ENCODE measurements around the gene LBHD2.
A peak's percentile ranks its signal among the peaks of the same experiment; 100 is the strongest.

LBHD2 gene

DNA sequence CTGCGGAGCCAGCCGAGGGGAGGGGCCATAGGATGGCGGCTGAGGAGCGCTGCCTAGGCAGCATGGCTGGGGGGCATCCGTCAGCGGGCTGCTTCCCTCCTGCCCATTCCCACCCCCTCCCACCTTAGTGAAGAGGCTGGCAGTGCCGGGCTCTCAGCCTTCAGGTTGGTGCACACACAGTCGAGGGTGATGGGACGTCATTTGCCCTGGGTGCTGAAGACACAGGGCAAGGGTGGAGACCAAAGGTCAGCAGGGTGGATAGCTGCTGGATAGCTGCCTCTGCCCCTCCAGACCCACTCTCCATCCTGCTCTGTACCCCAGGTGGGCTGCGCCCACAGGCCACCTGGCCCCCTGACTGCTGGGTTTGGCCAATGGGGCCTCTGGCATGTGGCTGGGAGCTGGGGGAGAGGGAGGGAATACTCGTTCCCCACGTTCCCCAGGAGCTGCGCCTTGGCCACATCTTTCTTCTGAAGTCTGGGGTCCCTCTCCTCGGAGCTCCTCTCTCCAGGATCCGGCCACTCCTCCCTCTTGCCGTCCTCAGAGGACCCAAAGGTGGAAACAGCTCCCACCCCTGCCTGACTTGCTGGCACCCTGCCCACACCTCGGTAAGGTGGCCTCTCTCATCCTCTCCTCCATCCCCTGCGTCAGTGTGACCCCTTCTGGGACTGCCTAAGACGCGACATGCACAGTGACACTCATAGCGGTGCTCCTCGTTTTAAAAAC is 15.5 kb upstream of the LBHD2 start:
- no peak for DNase-seq (ENCODE audit: low read depth)

DNA sequence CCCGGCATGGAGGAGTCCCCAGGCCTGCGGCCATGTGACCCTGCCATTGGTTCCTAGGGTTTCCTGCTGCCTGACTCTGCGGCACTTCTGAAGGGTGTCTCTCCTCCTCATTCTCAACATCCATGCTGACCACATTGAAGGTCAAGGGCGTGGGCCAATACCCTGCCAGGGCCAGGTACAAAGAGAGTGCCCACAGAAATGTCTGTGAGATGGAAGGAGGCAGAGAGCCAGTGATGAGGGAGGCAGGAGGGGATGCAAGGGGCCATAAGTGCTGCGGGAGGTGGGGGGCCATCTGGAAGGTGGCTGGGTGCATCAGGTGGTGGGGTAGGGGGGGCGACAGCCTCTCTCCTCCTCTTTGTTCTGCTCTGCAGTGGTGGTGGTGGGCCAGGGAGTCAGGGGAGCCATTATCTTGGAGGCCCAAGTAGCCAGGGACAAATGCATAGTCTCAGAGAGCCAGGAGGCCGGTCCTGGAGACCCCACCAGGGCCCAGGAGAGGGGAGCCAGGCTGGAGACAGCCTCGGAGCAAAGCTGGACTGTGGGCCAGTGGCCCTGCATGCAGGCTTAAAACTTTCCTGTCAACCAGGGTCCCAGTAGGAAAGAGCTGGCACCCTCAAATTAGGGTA is 13.6 kb upstream of the LBHD2 start:
- DNase-seq (ENCODE audit: low read depth) = no peak

DNA sequence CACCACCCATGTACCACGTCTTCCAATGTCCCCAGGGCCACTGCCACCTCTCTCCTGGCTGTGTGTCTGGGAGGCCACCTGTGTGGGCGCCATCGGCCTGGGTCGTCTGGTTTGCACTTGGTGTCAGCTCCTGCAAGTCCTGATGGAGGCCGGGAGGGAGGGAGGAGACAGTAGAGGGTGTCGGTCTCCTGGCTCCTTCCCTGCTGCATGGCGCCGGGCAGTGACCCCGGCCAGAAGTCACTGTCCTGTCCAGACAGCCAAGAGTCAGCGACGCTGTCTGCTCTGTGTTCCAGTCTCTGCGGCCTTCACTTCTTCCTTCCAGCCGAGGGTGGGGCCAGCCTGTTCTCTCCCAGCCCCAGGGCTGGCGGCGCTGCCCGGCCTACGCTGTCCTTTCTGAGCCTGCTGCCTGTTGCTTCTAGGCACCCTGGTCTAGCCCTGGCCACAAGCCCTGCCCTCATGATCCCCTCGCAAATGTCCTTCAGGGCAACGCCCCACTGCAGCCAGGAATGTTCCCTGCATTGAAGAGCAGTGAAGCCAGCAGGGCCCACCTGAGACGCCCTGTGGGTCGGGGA is 13.0 kb upstream of the LBHD2 start:
- DNase-seq (ENCODE audit: low read depth) = no peak

DNA sequence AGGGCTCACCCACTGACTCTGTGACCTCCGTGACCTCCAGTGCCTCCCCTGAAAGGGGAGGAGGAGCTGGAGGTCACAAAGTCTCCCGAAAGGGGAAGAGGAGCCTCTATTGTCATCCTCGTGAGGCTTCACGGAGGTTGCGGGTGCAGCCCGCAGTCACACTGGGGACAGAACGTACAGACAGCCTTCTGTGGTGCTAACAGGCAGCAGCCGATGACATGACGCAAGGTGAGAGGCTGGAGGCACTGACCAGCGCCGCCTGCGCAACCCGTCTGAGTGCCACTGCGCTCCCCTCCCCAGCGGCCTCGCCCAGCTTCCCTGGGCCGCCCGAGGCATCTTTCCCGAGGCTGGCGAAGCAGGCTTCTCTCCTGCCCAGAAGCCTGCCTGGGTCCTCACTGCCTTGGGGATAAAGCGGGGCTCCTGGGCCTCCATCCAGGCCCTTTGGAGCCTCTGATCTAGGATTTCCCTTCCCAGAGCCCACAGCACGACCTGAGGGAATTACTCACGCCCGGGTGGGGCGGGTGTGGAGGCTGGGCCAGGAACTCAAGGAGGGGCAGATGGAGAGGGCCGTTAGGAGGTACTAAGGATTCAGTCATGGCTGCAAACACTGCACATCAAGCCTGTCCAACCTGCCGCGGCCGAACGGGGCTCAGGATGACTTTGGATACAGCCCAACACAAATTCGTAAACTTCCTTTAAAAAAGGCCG is 12.3 kb upstream of the LBHD2 start:
- no peak for DNase-seq (ENCODE audit: low read depth)

DNA sequence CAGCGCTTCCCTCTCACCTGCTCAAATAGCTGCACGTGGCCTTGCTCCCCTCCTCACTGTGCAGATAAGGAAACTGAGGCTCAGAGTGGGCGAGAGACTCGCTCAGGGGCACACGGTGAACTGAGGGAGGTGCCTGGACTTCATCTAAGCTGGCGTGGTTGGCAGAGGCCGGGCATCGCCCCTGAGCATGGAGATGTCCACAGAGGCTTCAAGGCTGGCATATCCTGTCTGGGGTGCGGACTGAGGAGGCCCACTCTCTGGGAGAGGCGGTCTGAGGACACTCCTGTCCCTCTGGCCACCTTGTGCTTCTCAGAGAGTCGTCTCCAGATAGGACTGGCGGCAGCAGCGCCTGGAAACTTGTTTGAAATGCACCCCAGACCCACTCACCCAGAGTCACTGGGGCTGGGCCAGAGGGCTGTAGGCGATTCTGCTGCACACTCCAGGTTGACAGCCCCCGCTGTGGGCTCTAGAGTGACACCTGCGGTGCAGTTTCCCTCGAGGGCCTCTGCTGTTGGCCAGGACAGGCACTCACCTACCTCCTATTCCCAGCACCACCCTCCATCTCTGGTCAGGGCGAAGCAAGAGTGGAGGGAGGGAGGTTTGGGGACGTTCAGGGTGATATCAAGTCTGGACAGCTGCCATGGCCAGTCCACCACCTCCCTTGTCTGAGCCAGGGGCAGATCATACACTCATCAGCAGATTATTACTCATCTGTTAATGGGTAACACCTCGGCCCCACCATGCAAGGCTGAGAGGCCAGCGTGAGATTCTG is 11.2 kb upstream of the LBHD2 start:
- no peak for DNase-seq (ENCODE audit: low read depth)

DNA sequence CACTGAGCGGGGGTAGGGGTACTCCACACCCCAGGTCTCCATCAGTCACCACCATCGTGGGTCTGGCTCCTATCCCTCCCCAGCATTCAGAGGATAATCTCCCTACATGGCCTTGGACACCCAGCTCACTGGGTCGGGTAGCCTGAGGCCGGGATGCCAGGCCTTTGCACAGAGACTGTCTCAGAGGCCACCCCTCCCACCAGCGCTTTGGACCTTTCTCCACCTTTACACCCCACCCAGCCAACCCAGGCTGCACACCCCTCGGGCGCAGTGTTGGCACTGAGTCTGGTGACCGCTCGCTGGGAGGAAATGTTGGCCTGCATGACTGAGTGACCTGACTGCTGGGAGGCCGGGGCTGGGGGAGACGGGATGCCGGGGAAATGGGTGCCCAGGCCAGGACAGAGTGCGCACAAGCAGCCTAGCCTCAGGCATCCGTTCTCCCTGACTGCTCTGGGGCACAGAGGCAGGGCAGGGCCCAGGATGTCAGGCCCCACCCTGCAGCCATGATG is 10.6 kb upstream of the LBHD2 start:
- no peak for DNase-seq (ENCODE audit: low read depth)

DNA sequence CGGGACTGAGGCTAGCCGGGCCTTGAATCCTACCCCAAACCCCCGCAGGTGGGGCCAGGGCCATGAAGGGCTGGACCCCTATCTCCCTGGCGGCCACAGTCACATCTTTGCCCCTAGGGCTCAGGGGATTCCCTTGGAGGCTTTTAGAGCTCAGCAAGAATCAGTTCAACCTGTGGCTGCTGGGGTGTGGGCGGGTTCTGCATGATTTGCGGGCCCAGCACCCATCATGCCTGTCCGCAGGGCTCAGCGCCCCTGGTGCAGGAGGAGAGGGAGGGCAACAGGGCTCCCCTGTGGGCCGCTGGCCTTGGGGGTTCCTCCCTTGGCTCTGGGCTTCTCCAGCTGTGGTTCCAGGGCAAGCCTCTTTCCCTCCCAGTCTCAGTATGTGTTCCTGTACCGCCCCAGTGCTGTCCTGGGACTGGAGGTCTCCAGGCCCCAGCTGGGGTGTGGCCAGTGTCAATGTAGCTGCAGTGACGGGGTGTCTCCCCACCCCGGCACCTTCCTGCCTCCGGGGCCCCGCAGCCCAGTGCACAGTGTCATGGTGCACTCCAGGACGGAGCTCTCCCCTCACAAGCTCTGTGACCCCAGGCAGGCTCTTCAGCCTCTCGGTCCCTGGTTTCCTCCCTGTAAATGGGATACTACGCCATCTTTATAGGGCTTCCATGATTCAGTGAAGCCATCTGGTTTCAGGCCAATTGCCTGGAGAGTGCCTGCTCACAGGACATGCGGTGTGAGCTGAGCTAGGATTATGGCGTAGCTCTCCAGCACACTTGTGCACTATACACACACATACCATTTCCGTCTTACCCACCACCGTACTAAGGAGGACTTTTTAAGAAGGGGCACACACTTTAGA is 9.9 kb upstream of the LBHD2 start:
- DNase-seq (ENCODE audit: low read depth) = no peak

DNA sequence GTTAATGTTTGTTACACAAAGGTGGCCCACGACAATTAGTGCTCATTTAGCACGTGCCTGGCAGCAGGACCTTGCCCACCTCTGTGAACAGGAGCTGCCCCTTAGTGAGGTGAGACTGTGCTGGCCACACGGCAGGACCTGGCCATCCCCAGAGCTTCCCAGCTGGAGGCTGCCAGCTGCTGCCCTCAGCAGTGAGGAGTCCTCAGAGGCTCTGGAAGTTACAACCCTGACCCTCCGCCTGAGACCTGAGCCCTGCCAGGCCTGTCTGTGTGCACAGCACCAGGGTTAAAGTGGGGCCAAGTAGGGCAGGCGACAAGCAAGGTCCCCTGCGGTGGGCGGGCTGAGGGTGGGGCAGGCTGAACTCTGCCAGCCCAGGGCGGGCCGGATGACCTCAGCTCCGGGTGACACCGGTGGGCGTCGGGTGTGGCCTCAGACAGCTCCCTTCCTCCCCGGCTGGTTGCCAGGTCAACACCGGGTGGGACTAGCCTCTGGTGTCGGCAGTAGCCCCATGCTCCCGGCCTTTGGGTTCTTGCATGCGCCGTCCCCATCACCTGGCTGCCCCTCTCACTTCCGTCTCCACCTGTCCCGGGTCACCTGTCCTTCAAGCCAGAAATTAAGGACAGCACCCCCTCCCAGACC is 9.2 kb upstream of the LBHD2 start:
- DNase-seq (ENCODE audit: low read depth) = no peak

DNA sequence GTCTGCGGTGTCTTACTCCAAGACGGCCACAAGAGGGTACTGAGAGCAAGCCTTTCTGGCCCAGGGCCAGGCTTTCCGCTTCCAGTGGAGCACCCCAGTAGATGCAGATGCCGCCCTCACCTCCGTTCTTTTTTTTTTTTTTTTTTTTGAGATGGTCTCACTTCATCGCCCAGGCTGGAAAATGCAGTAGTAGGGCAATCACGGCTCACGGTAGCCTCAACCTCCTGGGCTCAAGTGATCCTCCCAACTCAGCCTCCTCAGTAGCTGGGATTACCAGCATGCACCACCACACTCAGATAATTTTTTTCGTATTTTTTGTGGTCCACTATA is 5.6 kb upstream of the LBHD2 start:
- peak; percentile 40 for DNase-seq (ENCODE audit: low read depth)

DNA sequence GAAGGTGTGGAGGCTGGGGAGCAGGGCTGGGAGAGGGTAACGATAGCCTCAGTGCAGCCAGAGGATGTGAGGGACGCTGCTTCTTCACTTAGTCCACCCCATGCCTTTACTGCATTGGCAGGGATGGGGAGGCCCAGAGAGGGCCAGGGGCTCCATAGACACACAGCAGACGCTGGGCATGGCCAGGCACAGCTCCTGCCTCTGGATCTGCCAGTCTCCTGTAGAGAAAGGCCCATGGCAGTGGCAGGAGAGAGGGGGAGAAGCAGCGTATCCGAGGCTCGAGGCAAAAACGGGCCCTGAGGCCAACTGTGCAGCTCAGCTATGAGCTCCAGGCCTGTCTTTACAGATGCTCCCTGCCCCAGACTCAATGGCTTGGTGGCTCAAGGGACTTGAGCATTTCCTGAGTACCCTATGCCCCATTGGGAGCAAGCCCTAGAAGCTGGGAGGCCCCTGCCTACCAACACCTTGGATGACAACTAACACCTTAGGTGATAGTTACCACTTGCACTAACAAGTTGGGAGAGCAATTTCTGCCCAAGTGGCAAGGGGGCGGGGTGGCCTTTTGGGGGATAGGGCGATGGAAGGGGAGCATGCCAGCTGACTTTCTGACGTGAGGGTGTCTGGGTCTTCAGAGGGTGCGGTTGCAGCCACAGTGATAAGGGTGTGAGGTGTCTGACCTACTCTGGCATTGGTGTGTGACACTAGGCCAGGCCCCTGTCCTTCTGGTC is 5.0 kb upstream of the LBHD2 start:
- DNase-seq (ENCODE audit: low read depth) = no peak

DNA sequence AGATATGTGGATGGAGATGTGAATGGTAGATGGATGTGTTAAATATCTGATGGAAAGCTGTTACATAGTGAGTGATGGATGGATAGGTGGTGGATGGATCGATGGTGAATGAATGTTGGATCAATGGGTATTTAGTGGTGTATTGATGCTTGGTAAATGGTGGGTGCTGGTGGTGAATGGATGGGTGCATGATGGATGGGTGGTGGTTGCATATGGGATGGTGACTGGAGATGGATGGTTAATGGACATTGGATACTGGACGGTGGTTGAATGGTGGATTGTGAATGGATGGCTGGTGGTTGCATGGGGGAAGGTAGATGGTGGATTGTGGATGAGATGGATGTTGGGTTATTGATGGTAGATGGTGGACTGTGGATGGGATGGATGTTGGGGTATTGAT is 2.1 kb upstream of the LBHD2 start:
- no peak for DNase-seq (ENCODE audit: low read depth)

DNA sequence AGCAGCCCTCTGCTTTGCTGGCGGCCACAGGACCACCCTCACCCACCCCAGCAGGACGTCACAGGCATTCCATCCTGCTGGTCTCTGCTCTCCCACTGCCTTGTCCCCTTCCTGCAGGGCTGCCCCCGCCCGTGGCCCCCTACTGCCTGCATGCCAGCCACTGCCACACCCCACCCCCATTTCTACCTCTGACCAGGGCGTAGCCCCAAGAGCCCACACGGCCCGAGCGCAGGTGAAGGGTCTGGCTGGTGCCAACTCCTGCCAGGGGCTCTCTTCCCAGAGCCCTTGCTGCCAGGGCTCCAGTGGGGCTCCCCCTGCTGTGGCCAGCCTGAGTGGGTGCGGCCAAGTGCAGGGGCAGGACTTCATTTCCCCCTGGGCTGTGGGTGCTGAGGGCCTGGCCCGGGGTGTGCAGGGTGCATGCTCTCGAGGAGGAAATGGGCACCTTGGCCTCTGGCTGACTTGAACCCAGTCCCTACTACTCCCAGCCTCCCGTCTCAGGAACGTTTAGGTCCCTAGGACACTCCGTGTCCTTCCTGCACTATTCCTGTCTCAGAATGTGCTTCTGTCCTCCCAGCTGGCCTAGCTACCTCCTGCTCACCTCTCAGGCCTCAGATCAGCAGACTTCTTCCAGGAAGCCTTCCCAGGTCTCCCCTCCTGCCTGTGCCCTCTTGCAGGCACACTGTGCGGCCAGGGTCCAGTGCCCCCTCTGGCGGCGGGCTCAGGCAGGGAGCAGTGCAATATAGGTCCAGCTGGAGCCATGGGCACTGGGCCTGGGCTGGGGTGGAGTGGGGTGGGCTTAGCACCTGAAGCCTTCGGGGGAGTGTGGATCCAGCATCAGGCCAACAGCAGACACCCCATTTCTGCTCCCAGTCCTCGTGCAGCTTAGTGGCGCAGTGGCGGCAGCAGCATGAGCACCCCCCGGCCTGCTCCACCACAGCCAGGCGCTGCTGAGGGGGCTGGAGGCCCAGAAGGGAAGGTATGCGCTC is 1.4 kb downstream of the LBHD2 start:
- no peak for DNase-seq (ENCODE audit: low read depth)

DNA sequence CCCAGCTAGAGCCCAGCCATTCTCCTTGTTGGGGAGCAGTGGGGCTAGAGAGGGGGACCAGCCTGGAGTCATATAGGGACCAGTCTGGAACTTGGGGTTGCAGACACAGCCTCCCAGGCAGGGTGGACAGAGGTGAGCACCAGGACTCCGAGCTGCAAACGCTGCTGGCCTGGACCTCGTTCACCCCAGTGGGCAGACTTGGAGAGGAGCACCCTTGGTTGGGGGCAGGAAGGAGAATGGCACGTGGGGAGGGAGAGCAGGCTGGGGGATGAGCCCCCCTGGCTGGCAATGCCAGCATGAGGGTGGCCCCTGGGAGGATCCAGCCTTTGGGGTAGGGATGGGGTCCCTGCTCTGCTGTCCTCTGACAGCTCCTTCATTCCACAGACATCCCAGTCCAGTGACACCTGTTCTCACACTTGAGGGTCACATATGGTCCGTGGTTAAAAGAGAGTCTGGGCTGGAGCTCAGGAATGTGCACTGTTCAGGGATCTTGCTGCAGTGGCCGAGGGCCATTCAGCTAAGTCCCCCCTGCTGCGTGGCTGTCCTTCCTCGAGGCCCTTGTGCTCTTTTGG is 2.8 kb downstream of the LBHD2 start:
- DNase-seq (ENCODE audit: low read depth) = no peak

DNA sequence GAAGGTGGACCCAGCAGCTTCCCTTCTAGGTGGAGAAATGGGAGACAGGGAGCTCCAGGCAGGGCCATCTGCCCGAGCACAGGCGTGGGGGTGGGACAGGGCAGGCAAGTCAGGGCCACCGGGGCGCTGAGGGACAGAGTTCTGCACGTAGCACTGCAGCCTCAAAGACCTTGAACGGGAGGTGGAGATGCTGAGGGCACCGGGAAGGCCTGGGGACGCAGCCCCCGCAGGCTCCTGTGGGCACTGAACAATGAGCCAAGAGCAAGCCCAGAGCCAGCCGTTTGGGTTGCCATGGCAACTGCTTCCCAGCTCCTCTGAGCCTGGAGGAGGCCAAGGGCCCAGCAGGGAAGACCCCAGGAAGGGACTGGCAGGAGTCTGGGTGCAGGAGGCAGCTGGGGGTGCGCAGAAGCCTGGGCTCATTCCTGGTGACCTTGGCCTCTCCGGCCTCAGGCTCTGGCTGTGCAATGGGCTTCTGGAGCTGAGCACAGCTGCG is 3.4 kb downstream of the LBHD2 start:
- no peak for DNase-seq (ENCODE audit: low read depth)

DNA sequence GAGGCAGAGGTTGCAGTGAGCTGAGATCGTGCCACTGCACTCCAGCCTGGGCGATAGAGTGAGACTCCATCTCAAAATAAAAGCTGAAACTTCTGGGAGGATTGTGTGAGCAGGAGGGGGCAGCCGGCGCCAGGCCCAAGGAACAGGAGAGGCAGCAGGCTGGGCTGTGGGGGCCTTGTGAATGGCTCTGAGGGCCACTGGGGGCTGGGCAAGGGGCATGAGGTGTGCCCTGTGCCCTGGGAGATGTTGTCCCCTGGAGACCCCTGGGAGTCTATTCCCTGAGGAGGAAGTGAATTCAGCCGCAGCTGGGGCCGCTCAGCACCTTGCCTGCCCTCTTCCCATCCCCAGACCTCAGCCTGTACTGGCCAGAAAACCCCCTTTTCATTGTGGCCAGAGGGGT is 4.9 kb downstream of the LBHD2 start:
- DNase-seq (ENCODE audit: low read depth) = no peak

DNA sequence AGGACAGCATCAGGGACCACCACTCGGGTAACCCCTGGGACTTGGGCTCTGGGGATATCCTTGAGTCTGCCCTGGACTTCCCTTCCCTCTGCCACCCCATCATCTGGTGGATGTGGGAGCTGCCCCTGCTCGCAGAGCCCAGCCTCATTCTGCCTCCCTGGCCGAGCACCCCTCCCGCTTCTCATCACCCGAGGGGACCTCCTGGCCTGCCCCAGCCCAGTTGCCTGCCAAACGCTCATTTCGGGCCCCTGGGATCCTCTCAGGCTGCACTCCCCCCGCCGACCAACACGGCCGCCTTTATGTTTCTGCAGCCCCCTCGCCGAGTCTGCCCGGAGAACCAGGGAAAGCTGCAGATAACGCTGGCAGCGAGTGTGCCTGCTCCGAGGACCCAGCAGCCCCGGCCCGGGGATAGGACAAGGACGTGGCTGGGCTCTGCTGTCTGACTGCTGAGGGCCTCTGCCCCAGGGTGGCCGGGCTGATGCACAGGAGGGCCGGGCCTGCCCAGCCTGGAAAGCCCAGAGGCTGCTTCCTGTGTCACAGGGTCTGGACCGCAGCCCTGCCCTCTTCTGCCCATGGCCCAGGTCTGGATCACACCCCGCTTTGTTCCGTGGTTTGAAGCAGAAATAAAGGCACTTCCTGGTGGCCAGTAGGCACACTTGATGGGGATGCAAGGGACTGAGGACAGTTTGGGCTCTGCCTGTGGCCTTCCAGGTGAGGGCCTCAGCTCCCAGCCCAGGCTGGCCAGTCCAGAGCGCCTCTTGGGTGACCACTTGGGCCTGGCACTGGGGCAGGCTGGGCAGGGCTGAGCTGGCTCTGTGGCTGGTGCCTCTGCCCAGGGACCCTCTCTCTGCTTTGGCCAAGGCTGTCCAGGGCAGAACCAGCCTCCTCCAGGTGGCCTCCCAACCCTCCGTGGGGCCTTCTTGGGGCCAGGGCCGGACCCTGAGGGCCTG is 5.7 kb downstream of the LBHD2 start:
- no peak for DNase-seq (ENCODE audit: low read depth)

DNA sequence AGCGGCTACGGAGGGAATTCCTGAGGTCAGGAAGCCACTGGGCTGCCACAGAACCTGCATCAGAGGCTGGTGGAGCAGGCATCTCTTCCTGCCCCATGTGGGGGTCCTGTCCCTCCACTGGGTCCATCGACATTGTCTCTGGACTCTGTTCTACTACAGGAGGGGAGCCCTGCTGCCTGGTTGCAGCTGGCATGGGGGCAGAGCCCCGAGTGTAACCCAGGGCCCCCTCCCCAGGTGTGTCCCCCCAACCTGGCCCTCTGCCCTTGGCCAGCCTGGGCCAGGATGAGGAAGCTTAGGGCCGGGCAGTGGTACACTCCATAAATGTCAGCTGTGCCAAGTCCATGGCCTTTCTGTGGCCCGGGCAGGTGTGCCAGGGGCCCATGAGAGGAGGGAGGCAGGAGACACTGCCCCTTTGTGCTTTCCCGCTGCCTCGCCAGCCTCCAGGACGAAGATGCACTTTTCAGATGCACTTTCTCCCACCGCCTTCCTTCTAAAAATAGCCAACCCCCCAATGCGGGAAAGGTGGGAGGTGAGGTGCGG is 6.5 kb downstream of the LBHD2 start:
- DNase-seq (ENCODE audit: low read depth) = no peak

Measured in stimulated activated CD8-positive, alpha-beta memory T cell treated with anti-CD3 and anti-CD28 coated beads, Interleukin-15, amount 100 ng/mL, for 24 hours (primary cell).